H7 (cell line): ENCODE measurements around the gene NFATC1. TPM values are rescaled to one million over a fixed set of nuclear protein-coding genes. Genes with fewer than 3 reads are reported as not detected.

ENCODE experiments used
- DNase-seq: peaks from one replicate; pipeline ENCODE4 v3.0.0; 2012
- H3K27me3 ChIP-seq: 2 replicates; pipeline ENCODE4 v1.6.0; 2011; ENCODE audit warnings: mild to moderate bottlenecking, low read length; ENCODE audit not compliant: control insufficient read depth, insufficient read depth
- H3K36me3 ChIP-seq: replicated peaks from 2 replicates; pipeline ENCODE4 v1.5.1; 2011; ENCODE audit warnings: low read length; ENCODE audit not compliant: control insufficient read depth, insufficient read depth
- H3K4me3 ChIP-seq: 2 replicates; pipeline ENCODE4 v1.5.1; 2011; ENCODE audit warnings: low read depth, mild to moderate bottlenecking, control low read depth, low read length, moderate library complexity; ENCODE audit not compliant: insufficient read depth
- total RNA-seq: library from RNA; depleted of rRNA; stranded (reverse); fragments of >200 nt; shearing (Covaris generic); gene quantifications from 2 replicates; pipeline ENCODE4 v1.2.3, GENCODE V29; 2014

The NFATC1 gene
- total RNA-seq, 1 experiment from 2014 or later = 14.5 TPM

DNA sequence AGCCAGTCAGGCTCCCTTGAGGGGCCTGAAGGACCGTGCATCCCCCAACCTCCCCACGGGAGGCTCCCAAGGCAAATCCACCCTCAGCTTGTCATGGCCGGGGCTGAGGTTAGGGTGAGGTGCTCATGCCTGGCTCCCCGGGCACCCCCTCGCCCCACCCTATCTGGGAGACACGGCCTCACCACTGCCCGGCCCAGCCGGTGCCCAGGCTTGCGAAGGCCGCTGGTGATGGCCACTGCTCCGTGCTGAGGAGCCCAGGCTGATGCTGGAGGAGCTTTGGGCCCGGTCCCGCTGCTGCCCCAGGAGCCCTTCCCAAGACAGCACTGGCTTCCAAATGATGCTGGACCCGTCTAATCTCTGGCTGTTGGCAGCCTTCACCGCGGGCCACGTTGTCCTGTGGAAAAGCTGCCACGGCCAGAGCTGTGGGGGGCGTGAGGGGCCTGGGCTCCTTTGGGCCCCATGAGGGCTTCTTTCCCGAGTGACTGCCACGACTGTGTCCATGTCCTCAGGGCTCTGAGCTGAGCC, 148.2 kb downstream of the NFATC1 start:
- H3K4me3 ChIP-seq = no peak overlapping the region
- H3K36me3 ChIP-seq = no peaks in the 10 kb centered on the region
- DNase-seq = no peak
- no peaks in the 10 kb centered on the region for H3K27me3 ChIP-seq

DNA sequence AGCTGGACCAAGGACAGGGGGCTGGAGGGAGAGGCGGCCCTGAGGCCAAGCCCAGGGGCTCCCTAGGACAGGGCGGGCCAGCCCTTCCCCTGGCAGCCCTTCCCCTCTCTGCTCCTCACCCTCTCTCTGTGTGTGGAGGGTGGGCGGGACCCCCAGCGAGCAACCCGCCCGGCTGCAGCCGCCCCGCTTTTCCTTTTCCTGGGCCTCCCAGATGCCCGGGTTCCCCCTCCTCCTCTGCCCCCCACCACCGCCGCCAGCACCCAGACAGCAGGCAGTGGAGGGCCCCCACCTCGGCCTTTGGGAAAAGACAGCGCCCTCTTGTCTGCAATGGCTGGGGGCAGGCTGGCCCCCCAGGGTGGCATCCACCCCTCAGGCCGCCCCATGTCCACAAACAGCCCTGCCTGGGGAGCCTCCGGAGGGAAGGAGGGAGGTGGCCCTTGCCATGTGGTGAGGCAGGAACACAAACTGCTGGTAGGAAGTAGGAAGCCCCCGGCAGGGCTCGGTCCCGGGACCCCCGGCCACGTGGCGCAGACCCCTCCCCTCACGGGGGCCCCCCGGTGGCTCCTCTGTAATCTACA, 148.7 kb downstream of the NFATC1 start:
- Histone ChIP-seq H3K36me3 (no peaks in the 10 kb centered on the region), H3K4me3 (no peak overlapping the region), H3K27me3 (no peaks in the 10 kb centered on the region)
- DNase-seq = peak; percentile 65

DNA sequence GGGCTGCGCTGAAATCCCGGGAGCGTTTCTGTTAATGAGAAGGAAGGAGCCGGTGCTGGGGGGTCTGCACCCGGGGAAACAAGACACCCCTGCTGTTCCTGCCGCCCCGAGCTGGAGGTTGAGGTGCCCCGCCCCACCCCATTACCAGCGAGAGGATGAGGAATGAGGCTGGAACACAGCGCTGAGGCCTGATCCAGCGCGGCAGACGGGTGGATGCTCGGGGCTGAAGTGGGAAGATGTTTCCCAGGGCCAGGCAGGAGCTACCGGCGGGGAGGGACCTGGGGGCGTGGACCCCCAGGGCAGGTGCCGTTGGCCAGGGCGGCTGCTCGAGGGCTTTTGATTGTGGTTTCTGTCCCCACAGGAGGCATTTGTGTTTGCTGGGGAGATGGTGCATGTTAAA, 149.5 kb downstream of the NFATC1 start:
- Histone ChIP-seq H3K4me3 (no peak overlapping the region), H3K27me3 (no peaks in the 10 kb centered on the region), H3K36me3 (no peaks in the 10 kb centered on the region)
- peak; percentile 53 for DNase-seq

DNA sequence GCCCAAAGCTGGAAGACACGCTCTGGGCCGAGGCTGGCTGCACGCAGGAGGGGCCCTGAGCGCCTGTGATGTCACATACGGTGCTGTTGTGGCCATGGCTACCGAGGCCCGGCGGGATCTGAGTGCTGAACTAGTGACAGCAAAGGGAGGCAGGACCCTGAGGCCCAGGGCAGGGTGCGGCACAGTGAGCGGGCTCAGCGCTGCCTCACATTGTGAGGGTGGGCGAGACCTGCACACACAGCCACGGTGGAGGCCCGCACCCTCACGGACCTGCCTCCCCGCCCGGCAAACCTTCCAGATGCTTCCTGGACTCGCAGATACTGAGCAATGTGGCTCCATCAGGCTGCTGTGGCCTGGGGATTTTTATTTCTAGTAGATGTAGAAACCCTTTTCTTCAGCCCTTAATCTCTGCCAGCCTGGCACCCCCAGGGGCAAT, 150.0 kb downstream of the NFATC1 start:
- no peak overlapping the region for H3K4me3 ChIP-seq
- DNase-seq = no peak
- H3K36me3 ChIP-seq = no peaks in the 10 kb centered on the region
- no peaks in the 10 kb centered on the region for H3K27me3 ChIP-seq

DNA sequence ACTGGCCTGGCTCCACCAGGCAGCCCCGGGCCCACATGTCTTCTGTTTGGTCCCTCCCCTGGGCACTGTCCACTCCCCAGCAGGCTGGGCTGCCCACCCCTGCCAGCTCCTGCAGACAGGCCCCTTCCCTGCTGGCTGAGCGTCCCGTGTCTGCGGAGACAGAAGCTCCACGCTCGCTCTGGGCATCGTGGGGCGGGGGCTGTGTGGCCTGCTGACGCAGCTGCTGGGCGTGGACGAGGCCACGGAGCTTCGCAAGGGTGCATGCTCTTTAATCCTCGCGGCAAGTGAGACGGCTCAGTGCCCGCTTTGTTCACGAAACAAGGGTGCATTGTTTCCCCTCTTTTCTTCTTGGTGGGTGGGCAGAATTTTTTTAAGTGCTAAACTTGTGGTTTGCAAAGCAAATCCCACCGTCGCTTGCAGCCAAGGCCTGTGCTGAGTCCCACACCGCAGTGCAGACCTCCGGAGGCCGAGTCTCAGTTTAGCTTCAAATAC, 151.1 kb downstream of the NFATC1 start:
- DNase-seq = no peak
- no peaks in the 10 kb centered on the region for H3K36me3 ChIP-seq
- H3K27me3 ChIP-seq = no peaks in the 10 kb centered on the region
- no peak overlapping the region for H3K4me3 ChIP-seq

DNA sequence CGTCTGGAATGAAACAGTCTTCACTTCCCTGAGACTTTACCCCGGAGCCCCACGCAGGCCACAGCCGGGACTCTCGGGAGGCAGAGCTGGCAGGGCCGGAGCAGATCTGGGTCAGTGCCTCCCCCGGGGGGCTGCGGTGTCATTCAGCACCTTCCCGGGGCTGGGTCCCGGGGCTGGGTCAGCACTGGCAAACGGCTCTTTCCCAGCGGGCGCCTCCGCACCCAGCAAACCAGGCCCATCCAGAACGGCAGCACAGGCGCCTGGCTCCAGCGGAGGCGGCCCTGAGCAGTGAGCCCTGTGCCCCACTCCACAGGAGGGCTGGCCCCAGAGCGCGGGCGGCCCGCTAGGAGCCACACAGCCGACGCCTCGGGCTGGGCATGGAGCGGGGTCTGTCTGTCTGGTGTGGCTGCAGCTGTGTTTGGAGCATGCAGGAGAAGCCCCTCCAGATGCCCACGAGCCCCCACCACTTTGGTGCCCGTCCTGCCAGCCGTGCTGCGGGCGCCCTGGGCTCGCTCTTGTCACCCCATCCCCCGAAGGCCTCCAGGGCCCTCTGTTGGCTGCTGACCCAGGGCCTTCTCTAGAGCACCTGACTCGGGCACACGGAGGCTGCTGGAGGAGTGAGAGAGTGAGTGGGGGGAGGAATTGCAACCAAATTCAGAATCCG, 151.8 kb downstream of the NFATC1 start:
- peak; percentile 63 for DNase-seq
- H3K27me3 ChIP-seq = no peaks in the 10 kb centered on the region
- no peaks in the 10 kb centered on the region for H3K36me3 ChIP-seq
- H3K4me3 ChIP-seq = no peak overlapping the region

DNA sequence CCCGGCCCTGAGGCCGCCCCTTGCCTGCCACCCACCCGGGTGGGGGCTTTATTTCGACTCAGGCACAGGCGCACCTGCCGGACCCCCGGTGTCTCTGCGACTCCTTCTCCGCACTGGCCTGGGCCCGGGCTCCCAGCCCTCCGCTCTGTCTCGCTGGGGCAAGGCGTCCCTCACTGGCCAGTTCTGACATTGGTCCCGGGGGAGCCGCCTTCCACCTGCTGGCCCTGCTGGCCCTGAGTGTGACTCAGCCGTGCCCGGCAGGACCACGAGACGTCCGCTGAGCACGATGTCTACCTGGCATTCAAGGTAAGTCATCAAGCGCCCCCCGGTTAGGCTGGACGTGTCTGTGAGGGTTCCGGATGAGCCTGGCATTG, 152.3 kb downstream of the NFATC1 start:
- no peak for DNase-seq
- H3K36me3 ChIP-seq = no peaks in the 10 kb centered on the region

DNA sequence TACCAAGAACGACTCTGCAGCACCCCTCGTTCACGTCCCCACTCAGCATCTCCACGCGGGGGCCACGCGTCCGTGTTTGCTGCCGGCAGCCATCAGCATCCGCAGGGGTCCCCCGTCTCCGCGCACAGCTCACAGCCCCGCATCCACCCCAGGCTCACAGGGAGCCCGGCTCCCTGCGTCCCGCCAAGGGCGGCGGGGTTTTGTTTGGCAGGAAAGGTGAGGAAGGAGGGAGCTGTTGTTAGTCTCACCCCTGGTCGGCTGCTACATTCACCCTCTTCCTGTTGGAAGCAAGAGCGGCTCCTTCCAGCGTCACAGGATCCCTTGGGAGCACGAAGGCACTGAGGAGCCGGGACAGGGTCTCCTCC, 152.9 kb downstream of the NFATC1 start:
- DNase-seq = no peak
- Histone ChIP-seq H3K27me3 (no peaks in the 10 kb centered on the region), H3K36me3 (no peaks in the 10 kb centered on the region), H3K4me3 (no peak overlapping the region)

More for the DNA sequence above, 152.3 kb downstream of the NFATC1 start:
- Histone ChIP-seq H3K4me3 (no peak overlapping the region), H3K27me3 (no peaks in the 10 kb centered on the region)

DNA sequence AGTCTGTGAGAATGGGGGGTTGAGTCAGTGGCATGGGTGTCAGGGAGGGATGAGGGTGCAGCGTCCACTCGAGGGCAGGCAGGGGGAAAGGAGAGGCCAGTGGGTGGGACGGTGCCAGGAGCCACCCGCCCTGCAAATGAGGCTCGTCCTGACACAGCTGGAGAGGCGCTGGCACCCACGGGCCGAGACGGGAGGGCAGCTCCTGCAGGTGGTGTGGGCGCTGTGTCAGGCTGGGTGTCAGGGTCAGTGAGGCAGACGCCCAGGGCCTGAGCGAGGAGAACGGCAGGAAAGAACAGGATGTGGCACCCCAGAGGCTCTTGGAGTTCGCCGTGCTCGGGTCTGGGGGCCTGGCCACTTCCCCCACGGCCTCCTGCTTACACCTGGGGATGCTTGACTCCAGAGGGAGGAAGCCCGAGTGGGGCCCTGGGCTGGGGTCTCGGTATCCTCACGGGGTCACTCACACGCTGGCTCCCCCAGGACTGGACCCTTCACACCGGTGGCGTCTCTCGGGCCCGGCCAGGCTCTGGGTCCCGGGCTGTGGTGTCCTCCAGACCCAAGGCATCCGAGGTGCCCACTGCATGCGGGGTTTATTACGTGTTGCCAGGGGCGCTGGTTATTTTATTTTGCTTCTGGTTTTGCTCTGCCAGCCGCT, 153.4 kb downstream of the NFATC1 start:
- H3K27me3 ChIP-seq = no peaks in the 10 kb centered on the region
- H3K36me3 ChIP-seq = no peaks in the 10 kb centered on the region
- no peak for DNase-seq
- H3K4me3 ChIP-seq = no peak overlapping the region

DNA sequence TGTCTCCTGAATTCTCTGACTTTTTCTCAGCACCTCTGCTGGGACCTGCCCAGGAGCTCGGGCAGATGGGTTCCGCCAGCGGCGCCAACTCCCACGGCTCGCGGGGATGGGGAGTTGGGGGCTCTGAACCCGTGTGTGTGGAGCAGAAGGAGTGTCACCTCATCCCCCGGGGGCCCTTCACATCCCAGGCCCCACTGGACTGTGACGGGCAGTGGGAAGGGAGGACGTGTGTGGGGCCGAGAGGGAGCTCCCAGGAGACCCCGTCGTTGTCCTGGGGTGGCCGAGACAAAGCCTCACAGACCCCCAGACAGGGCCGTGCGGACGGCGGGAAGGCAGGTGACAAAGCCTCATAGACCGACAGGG, 153.9 kb downstream of the NFATC1 start:
- Histone ChIP-seq H3K4me3 (no peak overlapping the region), H3K36me3 (no peaks in the 10 kb centered on the region), H3K27me3 (no peaks in the 10 kb centered on the region)
- DNase-seq = no peak

DNA sequence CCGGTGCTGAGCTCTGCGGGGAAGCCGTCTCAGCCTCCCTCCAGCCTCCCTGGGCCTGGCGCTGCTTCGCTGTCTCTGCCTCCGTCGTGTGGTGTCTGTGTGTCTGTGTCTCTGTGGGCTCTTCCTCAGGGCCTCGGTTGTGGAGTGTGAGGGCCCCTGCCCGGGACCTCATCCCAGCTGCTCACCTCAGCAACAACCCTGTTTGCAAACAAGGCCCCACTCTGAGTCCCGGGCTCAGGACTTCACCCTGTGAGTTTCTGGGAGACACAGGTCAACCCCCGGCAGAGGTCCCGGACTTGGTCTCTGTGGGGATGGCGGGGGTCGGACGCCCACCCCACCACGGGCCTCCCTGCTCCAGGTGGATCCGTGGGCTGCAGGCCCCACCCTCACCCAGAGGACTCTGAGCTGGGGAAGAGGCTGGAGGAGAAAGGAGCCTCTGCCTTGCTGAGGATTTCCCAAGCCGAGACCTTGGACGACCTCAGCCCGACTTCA, 156.5 kb downstream of the NFATC1 start:
- Histone ChIP-seq H3K4me3 (no peak overlapping the region), H3K27me3 (no peaks in the 10 kb centered on the region), H3K36me3 (no peaks in the 10 kb centered on the region)
- no peak for DNase-seq

DNA sequence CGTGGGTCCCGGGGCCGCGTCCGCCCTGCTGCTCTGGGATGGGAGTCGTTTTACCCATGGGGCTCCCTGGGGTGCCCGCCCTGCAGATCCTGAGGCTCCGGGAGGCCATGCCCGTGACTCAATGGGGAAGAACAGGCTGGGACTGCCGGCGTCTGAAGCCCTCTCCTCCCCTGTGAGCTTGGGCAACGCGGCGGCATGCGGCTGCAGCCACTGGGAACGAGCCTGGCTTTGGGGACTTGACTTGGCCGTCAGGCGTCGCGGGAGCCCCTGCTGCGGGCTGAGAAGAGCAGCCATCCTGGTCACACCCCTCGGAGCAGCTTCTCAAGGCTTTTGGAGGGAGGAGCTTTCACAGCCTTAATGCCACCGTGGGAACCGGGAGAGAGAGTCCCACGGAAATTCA, 157.0 kb downstream of the NFATC1 start:
- H3K36me3 ChIP-seq = no peaks in the 10 kb centered on the region
- peak; percentile 70 for DNase-seq
- H3K27me3 ChIP-seq = no peaks in the 10 kb centered on the region
- no peak overlapping the region for H3K4me3 ChIP-seq

DNA sequence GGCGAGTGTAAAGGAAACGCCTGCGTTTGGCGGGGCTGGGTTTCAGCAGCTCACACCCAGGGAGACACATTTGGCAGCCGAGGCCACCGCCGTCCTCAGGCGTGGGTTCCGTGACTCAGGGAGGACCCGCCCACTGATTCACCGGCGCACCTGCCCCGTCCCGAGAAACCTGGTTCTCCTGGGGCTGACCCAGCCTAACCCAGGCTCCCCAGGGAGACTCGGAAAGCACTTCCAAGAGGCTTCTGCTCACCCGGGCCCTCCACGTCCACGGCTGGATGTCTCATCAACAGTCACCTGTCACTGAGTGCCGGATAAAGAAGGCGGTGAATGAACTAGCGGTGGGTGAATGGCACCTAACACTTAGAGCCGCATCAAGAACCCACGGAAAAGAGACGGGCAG, 157.4 kb downstream of the NFATC1 start:
- Histone ChIP-seq H3K4me3 (no peak overlapping the region), H3K27me3 (no peaks in the 10 kb centered on the region), H3K36me3 (no peaks in the 10 kb centered on the region)
- no peak for DNase-seq

DNA sequence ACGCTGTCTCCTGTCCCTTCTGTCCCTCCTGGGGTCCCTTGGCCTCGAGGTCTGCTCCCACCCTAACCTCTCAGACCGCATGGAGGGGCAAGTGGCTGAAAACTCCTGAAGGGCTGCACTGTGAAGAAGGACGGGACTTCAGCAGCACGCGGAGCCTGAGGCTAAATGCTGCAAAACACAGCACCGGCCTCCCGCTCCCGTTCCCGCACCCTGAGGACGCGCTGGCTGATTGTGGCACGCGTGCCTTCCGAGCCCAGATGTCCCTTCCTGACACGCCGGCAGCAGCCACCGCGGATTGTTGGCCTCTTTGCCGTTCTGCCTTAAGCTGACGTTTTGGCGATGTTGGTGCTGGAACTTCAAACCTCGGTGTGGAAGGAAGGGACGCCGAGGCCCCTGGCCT, 158.0 kb downstream of the NFATC1 start:
- Histone ChIP-seq H3K27me3 (no peaks in the 10 kb centered on the region), H3K4me3 (no peak overlapping the region), H3K36me3 (no peaks in the 10 kb centered on the region)
- DNase-seq = no peak

DNA sequence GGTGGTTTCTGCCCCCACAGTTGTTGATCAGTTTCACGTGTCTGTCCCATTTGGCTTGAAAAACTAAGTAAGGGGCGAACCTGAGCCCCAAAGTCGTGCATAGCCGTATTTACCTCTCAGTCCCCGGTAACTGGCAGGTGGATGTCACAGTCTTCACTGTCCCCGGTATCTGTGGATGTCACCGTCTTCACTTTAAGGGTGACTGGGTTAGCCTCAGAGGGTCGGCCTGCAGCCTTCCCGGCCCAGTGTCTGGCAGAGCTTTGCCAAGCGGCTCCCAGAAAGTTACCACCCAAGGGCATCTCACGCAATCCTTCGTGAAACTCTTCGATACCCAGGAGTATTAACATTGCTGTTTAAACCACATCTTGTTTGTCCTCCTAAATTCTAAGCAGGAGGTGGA, 158.6 kb downstream of the NFATC1 start:
- no peaks in the 10 kb centered on the region for H3K27me3 ChIP-seq
- no peak overlapping the region for H3K4me3 ChIP-seq
- no peak for DNase-seq
- H3K36me3 ChIP-seq = no peaks in the 10 kb centered on the region
